K562 (cell line): Measurements from ENCODE around the gene DEFB127. TPM values are rescaled to one million over a fixed set of nuclear protein-coding genes. Genes with fewer than 3 reads are reported as not detected.

Source experiments
- ATAC-seq: fragments of 200-7000 bp; cut with Tn5 transposase; 3 replicates; pipeline ENCODE4 v1.9.1; 2020; ENCODE audit warnings: moderate library complexity
- BruUV-seq: library from RNA; stranded (reverse); fragments of 400-500 nt; replicated peaks from 2 replicates; lab custom pipeline; 2021; lab: Mats Ljungman, UMichigan
- CTCF ChIA-PET: fragments of 300-600 bp; formaldehyde crosslinking; extraction: SDS; loops from one replicate; lab custom pipeline; 2021; ENCODE audit warnings: low intra/inter-chr PET ratio; lab: Yijun Ruan, JAX
- POLR2A ChIA-PET: fragments of 300-600, 350-650 bp; sonication (Branson Sonifier 250); formaldehyde crosslinking; extraction: SDS; loops from one replicate; lab custom pipeline; 2021; ENCODE audit warnings: antibody characterized with exemption, inconsistent platforms; lab: Yijun Ruan, JAX
- DNase-seq, 4 experiments: peaks; one replicate each; pipeline versions ENCODE4 v3.0.0 to v3.0.0-alpha.2; 2011 to 2018; ENCODE audit warnings: low spot score in 3 of 4, mixed read lengths in 3 of 4; ENCODE audit errors: extremely low read depth in 1 of 4
- FAIRE-seq: peaks from 2 replicates; lab custom pipeline; 2011; peaks lifted over from hg19 to GRCh38; lab: Jason Lieb, UNC
- H2AFZ ChIP-seq: 2 replicates; pipeline ENCODE4 v1.6.0; 2011; ENCODE audit warnings: low read depth, low read length, control low read depth, inconsistent platforms
- H3K27ac ChIP-seq: fragments of 200-600 bp; 3 replicates; pipeline ENCODE4 v1.8.0; 2011; ENCODE audit warnings: low read depth, mild to moderate bottlenecking, control low read depth, inconsistent platforms, low read length, moderate library complexity, mixed read lengths; ENCODE audit errors: extremely low read depth
- H3K27me3 ChIP-seq, 2 experiments: fragments of 300-600 bp in 1 of 2; 2 replicates in 1 of 2; 3 replicates in 1 of 2; pipeline versions ENCODE4 v1.6.0 to v1.8.0; 2011; ENCODE audit warnings: inconsistent platforms in 2 of 2, low read length in 2 of 2, mild to moderate bottlenecking in 1 of 2, mixed read lengths in 1 of 2, moderate library complexity in 1 of 2; ENCODE audit not compliant: control insufficient read depth in 2 of 2, insufficient read depth in 2 of 2
- H3K36me3 ChIP-seq: fragments of 300-600 bp; 3 replicates; pipeline ENCODE4 v1.8.0; 2011; ENCODE audit warnings: mild to moderate bottlenecking, low read length, inconsistent platforms; ENCODE audit not compliant: control insufficient read depth, insufficient read depth
- H3K4me1 ChIP-seq, 2 experiments: fragments of 200-600 bp in 1 of 2; replicated peaks in 1 of 2; 2 replicates in 1 of 2; 3 replicates in 1 of 2; pipeline versions ENCODE4 v1.5.1 to v1.8.0; 2011; ENCODE audit warnings: inconsistent platforms in 2 of 2, low read length in 2 of 2, mild to moderate bottlenecking in 1 of 2, mixed read lengths in 1 of 2, moderate library complexity in 1 of 2; ENCODE audit not compliant: control insufficient read depth in 2 of 2, insufficient read depth in 2 of 2
- H3K4me2 ChIP-seq: 2 replicates; pipeline ENCODE4 v1.6.1; 2011; ENCODE audit warnings: low read length, control low read depth, inconsistent platforms, mixed read lengths; ENCODE audit not compliant: insufficient read depth
- H3K4me3 ChIP-seq: fragments of 200-600 bp; sonication (generic), shearing (Covaris generic); 2 replicates; pipeline ENCODE4 v1.5.1; 2016; ENCODE audit warnings: control low read depth, inconsistent platforms
- H3K79me2 ChIP-seq: fragments of 200-600 bp; 3 replicates; pipeline ENCODE4 v1.8.0; 2011; ENCODE audit warnings: low read length, inconsistent platforms; ENCODE audit not compliant: control insufficient read depth, insufficient read depth
- H3K9ac ChIP-seq, 2 experiments: 2 replicates each; pipeline versions ENCODE4 v1.6.0 to v1.6.1; 2011; ENCODE audit warnings: low read depth in 2 of 2, low read length in 2 of 2, control low read depth in 1 of 2, inconsistent platforms in 1 of 2, mild to moderate bottlenecking in 1 of 2, mixed read lengths in 1 of 2; ENCODE audit not compliant: insufficient read depth in 1 of 2
- H3K9me1 ChIP-seq: one replicate; pipeline ENCODE4 v1.6.0; 2011; ENCODE audit warnings: inconsistent platforms, mild to moderate bottlenecking, low read length, moderate library complexity; ENCODE audit not compliant: control insufficient read depth, insufficient read depth
- H3K9me3 ChIP-seq: replicated peaks from 2 replicates; pipeline ENCODE4 v1.5.1; 2011; ENCODE audit warnings: low read depth, low read length, inconsistent platforms; ENCODE audit not compliant: control insufficient read depth, insufficient read depth
- H4K20me1 ChIP-seq: replicated peaks from 2 replicates; pipeline ENCODE4 v1.6.1; 2011; ENCODE audit warnings: low read length, inconsistent platforms, mixed read lengths; ENCODE audit not compliant: control insufficient read depth, insufficient read depth
- CBX1 ChIP-seq: sonication (generic); IDR thresholded peaks from 2 replicates; pipeline ENCODE4 v1.6.1; 2016; ENCODE audit warnings: antibody characterized with exemption, low read depth, mild to moderate bottlenecking
- CHD2 ChIP-seq: IDR thresholded peaks from 2 replicates; pipeline ENCODE4 v1.6.1; 2011; ENCODE audit warnings: low read depth, low read length
- DPF2 ChIP-seq: fragments of 450-650 bp; IDR thresholded peaks from 2 replicates; pipeline ENCODE4 v1.6.1; 2016
- ELF1 ChIP-seq: fragments of 200-800 bp; sonication (Bioruptor generic); IDR thresholded peaks from 2 replicates; pipeline ENCODE4 v1.6.1; 2016; ENCODE audit warnings: missing genetic modification characterization, missing compliant biosample characterization
- EP400 ChIP-seq: fragments of 450-650 bp; IDR thresholded peaks from 2 replicates; pipeline ENCODE4 v1.6.1; 2017; ENCODE audit warnings: antibody characterized with exemption, mild to moderate bottlenecking, moderate library complexity
- SMARCA5 ChIP-seq: fragments of 450-650 bp; IDR thresholded peaks from 2 replicates; pipeline ENCODE4 v1.6.1; 2016
- TEAD4 ChIP-seq, 2 experiments: sonication (generic) in 1 of 2; formaldehyde crosslinking in 1 of 2; IDR thresholded peaks; 2 replicates each; pipeline versions ENCODE4 v1.6.1 to v1.8.0; 2012 to 2022; ENCODE audit warnings: borderline replicate concordance in 1 of 2, inconsistent platforms in 1 of 2, low read length in 1 of 2, mild to moderate bottlenecking in 1 of 2, missing genetic modification reagents in 1 of 2
- TSC22D4 ChIP-seq: fragments of 450-650 bp; IDR thresholded peaks from 2 replicates; pipeline ENCODE4 v1.6.1; 2016; ENCODE audit warnings: missing genetic modification characterization, missing biosample characterization, control low read depth
- ZBTB7A ChIP-seq: IDR thresholded peaks from 2 replicates; pipeline ENCODE4 v1.6.1; 2011; ENCODE audit warnings: low read depth, mild to moderate bottlenecking, low read length, moderate library complexity, borderline replicate concordance; ENCODE audit not compliant: control insufficient read depth
- ZBTB8A ChIP-seq: fragments of 450-650 bp; IDR thresholded peaks from 2 replicates; pipeline ENCODE4 v1.6.1; 2018; ENCODE audit warnings: mild to moderate bottlenecking, moderate library complexity; ENCODE audit not compliant: partially characterized antibody
- ZKSCAN3 ChIP-seq: fragments of 250-450 bp; sonication (Bioruptor Pico); IDR thresholded peaks from 2 replicates; pipeline ENCODE4 v1.4.0; 2020
- ZNF431 ChIP-seq: sonication (generic); formaldehyde crosslinking; IDR thresholded peaks from 2 replicates; pipeline ENCODE4 v1.8.0; 2022; ENCODE audit warnings: mild to moderate bottlenecking, missing genetic modification reagents
- WGBS: fragments of 100-300 bp; shearing (Covaris generic); methylation state at CpG from one replicate; pipeline ENCODE4 v1.1.6; 2016; ENCODE audit warnings: low coverage, mixed read lengths; ENCODE audit not compliant: insufficient coverage; ENCODE audit errors: missing lambda C conversion rate; 5-methylcytosine and 5-hydroxymethylcytosine counted together
- in situ Hi-C: fragments of 300-500 bp; cut with MboI; formaldehyde crosslinking; loops from 4 replicates; pipeline ENCODE4 v1.15.0; 2018; ENCODE audit warnings: inconsistent platforms, mixed read lengths
- intact Hi-C: fragments of 100-400 bp; cut with micrococcal nuclease; formaldehyde crosslinking; loops from 2 replicates; pipeline ENCODE4 v1.14.2; 2022
- polyA plus RNA-seq, 8 experiments: library from polyadenylated mRNA; depleted of rRNA in 4 of 8; stranded (reverse) in 5 of 8; unstranded in 3 of 8; fragments of >200 nt; fragmentation: Nextera tagmentation in 2 of 8; fragmentation: Illumina TruSeq in 1 of 8; extraction: Ambion mirVana in 2 of 8; extraction: Trizol in 1 of 8; gene quantifications; 2 replicates each; pipeline versions ENCODE4 v1.2.1 to v1.2.3, GENCODE V29; 2011 to 2014; ENCODE audit warnings: inconsistent platforms in 1 of 8, missing spikeins in 1 of 8
- total RNA-seq, 7 experiments: library from RNA; depleted of rRNA in 6 of 7; stranded (reverse); fragments of >200 nt in 6 of 7; fragmentation: Illumina TruSeq in 2 of 7; extraction: Trizol in 2 of 7; gene quantifications; 2 replicates each; pipeline versions ENCODE4 v1.2.1 to v1.2.3, GENCODE V29; 2011 to 2021; ENCODE audit warnings: low replicate concordance in 1 of 7
- TF ChIP-seq, protein P1 (sequence below): sonication (generic); formaldehyde crosslinking; IDR thresholded peaks from 2 replicates; pipeline ENCODE4 v1.8.1; 2023; ENCODE audit warnings: mild to moderate bottlenecking, missing genetic modification reagents

Gene DEFB127
- total and polyA plus RNA-seq, 9 of the 15 experiments (the other 6 are each of a cell fraction or from before 2014, with no cell fraction given), result not detected

GRCh38 chr20:184288-184687 lies 27.0 kb downstream of the DEFB127 start:
- Histone ChIP-seq H3K36me3 (no peaks in the 10 kb centered on the region), H3K9ac (no peak overlapping the region), H3K4me2 (no peak overlapping the region), H3K4me3 (no peak overlapping the region), H4K20me1 (no peaks in the 10 kb centered on the region), H2AFZ (no peak overlapping the region), H3K9me1 (no peaks in the 10 kb centered on the region), H3K27me3 (no peaks in the 10 kb centered on the region; a peak in 1 of 5 replicates), H3K9me3 (no peaks in the 10 kb centered on the region), H3K27ac (no peak overlapping the region), H3K4me1 (no peaks in the 10 kb centered on the region), H3K79me2 (no peaks in the 10 kb centered on the region)
- 4% methylated on average over 2 of the region's 2 CpGs for WGBS
- no peak for FAIRE-seq
- ATAC-seq, result no peak
- in situ Hi-C loops, result no loop called here
- no TSS peak for BruUV-seq
- DNase-seq, result no peak
- TF ChIP-seq CBX1 (no peak), CHD2 (no peak), EP400 (no peak), ZBTB8A (no peak), ELF1 (tag) (no peak), DPF2 (no peak), ZBTB7A (no peak), ZKSCAN3 (no peak), SMARCA5 (no peak), TEAD4 (IDR thresholded peaks at IDR 0.05; ENCODE audit: low read length) (no peak), TEAD4 (CRISPR knock-in tag; IDR thresholded peaks at IDR 0.05; ENCODE audit: borderline replicate concordance) (no peak), TSC22D4 (tag) (no peak), ZNF431 (CRISPR knock-in tag) (no peak)
- TF ChIP-seq, protein P1, sequence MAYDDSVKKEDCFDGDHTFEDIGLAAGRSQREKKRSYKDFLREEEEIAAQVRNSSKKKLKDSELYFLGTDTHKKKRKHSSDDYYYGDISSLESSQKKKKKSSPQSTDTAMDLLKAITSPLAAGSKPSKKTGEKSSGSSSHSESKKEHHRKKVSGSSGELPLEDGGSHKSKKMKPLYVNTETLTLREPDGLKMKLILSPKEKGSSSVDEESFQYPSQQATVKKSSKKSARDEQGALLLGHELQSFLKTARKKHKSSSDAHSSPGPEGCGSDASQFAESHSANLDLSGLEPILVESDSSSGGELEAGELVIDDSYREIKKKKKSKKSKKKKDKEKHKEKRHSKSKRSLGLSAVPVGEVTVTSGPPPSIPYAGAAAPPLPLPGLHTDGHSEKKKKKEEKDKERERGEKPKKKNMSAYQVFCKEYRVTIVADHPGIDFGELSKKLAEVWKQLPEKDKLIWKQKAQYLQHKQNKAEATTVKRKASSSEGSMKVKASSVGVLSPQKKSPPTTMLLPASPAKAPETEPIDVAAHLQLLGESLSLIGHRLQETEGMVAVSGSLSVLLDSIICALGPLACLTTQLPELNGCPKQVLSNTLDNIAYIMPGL (CRISPR knock-in tag), result no peak
- ChIA-PET POLR2A (no interaction called here), CTCF (no interaction called here)
- intact Hi-C loops, result no loop called here
